Tongue (tissue), 2 donors: ENCODE measurements around the gene FRMPD2. TPM values are rescaled to one million over a fixed set of nuclear protein-coding genes. Genes with fewer than 3 reads are reported as not detected.
A peak's percentile ranks its signal among the peaks of the same experiment; 100 is the strongest.
"Not testable (repeated sequence)": the region's sequence is repeated elsewhere in the genome, so short reads cannot be mapped to it uniquely, and the experiment has no call there.

Experiments
- DNase-seq: peaks from one replicate; pipeline ENCODE4 v3.0.0-alpha.2; 2015
- total RNA-seq: library from RNA; depleted of rRNA; stranded (reverse); fragments of >200 nt; gene quantifications from one replicate; pipeline ENCODE4 v1.2.3, GENCODE V29; 2014

The FRMPD2 gene
- total RNA-seq, 1 donor from 2014 or later, result not detected

DNA sequence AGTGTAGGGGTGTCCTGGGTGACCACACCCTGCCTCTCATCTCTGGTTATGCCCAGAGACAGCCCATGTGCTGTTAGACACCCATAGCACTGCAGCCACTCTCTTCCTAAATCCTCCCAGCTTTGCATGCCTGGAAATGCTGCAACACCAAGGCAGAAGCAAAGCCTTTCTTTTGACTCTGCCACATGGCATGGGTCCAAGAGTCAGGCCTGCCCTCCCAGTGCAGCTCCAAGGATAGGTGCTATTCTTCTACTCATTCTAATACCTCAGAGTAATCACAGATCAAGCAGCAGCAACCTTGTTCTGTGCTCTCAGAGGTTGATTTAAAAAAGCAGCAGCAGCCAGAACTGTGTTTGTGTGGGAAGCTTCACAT, 23.4 kb downstream of the FRMPD2 start:
- peak; percentile 11 for DNase-seq

DNA sequence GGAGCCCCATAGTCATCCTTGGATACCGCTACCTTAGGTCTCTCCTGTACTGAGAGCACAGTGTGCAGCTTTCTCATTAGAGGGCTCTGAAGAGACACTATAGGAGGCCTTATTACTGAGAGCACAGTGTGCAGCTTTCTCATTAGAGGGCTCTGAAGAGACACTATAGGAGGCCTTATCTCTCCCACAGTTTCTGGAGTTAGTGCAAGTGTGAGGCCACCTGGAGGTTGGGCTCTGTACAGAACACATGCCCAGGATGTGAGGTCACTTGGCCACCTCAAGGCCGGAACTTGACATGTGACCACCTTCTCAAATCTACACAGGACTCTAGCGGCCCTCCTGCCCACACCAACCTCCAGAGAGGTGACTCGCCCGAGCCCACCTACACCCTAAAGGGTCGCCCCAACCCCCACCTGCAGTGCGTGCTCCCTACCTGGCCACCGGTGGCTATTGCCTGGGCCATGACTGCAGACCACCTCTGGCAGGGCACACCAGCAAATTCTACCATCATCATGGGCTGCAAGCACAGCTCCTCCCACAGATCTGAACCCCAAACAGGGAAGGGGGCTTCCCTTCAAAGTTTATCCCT, 24.6 kb downstream of the FRMPD2 start:
- DNase-seq, result no peak

DNA sequence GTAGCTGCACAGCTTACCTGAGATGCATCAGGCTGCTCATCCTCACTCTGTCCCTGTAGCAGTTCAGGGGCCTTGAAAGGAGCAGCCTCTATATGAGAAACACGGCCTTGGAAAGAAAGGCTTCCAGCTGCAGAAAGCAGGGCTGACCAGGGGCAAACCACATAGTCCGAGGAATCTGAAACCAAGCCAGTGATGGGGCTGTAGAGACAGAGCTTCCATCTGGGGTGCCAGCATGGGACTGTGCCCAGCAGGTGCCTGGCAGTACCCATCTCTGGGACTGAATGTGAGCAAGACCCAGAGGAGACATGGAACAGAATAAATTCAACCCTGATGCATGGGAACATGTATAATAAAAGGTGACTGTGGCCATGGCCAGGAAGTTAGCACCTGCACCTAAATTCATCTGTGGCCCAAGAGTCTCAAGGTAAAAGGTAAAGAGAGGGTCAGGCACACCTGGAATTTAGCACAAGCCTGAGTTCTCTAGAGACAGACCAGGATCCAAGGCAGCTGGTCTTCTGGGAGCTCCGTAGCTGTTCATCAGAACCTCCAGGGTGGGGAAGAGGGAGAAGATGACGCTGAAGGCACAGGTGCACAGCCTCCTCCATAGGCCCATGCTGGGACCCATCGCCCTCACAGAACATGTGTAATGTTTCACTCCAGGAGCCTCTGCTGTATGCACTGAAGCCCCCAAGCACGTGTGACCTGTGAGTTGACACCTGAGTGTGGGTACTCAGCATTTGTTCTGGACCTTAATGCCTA, 25.3 kb downstream of the FRMPD2 start:
- DNase-seq, result no peak

DNA sequence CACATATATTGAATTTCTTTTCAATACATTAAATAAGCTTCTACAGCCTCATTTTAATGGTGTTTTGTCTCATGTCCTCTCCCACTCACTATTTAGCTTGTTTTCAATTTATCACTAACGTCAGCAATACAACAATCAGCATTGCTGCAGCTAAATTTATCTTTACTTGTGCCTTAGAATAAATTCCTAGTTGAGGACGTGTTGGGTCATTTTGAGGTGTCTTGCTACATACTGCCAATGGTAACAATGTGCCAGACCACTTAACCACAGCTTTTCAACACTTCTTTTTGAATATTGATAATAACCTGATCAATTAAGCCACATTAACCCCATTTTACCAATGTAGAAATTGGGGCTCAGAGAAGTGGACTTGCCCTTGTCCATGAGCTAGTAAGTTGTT, 26.0 kb downstream of the FRMPD2 start:
- no peak for DNase-seq

DNA sequence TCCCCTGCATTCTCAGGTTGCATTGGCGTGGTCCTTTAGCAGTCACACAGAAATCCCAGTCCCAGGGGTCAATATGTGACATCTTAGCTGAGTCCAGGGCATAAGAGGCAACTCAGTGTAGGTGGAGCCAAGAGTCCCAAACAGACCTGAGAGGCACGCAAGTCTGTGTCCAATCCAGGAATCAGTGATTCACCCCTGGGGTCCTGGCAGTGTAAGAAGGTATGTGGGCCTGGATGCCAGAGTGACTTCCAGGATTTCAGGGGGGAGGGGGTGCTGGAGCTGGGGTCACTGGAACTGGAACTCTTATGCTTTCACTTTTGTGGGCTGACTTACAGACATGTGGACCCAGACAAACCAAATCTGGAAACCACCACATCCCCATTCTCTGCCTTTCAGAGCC, 26.8 kb downstream of the FRMPD2 start:
- DNase-seq, result no peak

- DNase-seq, result no peak
Measured at GRCh38 chr10:48246501-48246900, 28.0 kb downstream of the FRMPD2 start.

- no peak for DNase-seq
Measured at GRCh38 chr10:48245977-48246376, 28.5 kb downstream of the FRMPD2 start.

DNA sequence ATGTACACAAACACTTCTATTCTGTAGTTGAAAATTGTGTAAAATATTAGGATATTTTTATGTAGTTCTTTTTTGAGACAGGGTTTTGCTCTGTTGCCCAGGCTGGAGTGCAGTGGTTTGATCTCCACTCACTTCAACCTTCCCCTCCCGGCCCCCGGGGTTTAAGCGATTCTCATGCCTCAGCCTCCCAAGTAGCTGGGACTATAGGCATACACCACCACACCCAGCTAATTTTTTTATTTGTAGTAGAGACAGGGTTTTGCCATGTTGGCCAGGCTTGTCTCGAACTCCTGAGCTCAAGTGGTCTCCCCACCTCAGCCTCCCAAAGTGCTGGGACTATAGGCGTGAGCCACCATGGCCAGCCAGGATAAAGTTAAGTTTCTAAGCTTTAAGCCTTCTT, 30.6 kb downstream of the FRMPD2 start:
- DNase-seq, result not testable (repeated sequence)

DNA sequence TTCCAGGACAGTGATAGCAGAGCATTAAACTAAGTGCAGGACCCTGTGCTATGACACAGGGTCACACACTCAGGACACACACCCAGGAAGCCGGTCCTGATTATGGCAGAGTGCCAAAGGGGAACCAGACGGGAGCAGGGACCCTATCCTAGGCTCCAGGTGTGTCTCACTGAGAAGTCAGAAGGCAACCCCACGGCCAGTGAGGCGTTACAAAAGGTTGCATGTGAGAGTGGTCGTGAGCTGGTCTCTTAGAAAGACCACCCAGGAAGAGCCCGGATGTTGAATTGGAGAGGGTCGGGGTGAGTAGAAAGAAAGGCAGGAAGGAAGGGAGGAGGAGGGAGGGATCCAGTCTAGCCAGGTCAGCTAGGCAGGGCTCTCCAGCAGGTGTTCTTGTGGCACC, 31.0 kb downstream of the FRMPD2 start:
- no peak for DNase-seq

DNA sequence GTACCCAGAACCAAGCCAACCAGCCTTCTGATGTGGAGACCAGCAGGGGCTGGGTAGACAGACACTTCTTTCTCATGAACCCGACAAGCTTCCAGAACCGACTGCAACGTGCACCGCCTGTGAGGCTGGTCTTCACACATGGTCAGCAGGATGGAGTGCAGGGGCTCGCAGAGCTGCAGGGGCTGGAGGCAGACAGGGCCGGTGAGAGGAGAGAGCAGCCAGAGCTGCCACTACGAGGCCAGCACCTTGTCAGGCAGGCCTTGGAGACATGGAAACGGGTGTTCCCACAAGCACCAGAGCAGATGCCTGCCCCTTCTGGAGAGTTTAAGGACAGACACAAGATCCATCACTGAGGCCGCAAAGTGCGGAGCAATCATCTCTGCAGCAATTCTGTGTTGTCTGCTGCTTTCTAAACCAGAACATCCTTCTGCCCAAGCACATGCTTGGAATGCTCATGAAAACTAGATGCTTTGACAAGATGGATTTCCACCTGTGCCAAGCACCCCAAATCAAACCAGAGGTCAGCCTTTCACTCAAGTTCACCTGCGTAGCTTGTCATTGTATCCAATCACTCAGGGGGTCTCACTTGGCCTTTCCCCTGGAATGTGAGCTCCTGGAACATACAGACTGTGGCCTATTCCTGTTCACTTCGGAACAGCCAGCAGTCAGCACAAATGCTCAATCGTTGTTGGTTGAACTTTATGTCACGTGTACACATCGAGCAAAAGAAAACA, 32.2 kb downstream of the FRMPD2 start:
- DNase-seq, result no peak

- no peak for DNase-seq
Measured at GRCh38 chr10:48241332-48241731, 33.2 kb downstream of the FRMPD2 start.

GRCh38 chr10:48240196-48240595, 34.3 kb downstream of the FRMPD2 start:
- DNase-seq, result no peak

- no peak for DNase-seq
Measured at GRCh38 chr10:48239618-48240017, 34.9 kb downstream of the FRMPD2 start.

DNA sequence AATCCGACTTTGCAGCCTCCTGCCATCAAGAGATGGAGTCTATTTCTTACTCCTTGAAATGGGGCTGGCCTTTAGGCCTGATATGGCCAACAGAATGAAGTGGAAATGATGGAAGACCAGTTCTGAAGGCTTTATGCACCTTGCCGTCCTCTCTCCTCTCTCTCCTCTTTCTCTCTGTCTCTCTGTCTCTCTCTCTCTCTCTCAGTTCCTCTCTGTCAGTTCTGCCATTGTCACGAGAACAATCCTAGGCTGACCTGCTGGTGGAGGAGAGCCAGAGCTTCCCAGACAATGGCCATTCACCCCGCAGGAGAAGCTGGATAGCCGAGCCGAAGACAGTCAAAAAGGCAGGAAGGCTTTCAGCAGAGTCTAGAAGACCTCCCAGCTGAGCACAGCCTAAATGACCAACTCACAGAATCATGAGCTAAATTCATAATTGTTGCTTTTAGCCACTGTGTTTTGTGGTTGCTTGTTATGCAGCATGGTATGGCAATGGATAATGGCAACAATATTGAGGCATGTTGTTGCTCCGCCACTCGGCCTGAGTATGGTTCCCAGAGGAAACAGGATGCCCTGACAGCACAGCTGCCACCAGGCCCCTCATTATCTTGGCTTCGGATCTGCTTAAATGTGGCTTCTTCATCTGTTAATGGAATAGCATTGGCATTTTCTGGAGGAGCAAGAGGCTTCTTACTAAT, 35.5 kb downstream of the FRMPD2 start:
- no peak for DNase-seq

- no peak for DNase-seq
Measured at GRCh38 chr10:48237259-48238250, 36.9 kb downstream of the FRMPD2 start.

DNA sequence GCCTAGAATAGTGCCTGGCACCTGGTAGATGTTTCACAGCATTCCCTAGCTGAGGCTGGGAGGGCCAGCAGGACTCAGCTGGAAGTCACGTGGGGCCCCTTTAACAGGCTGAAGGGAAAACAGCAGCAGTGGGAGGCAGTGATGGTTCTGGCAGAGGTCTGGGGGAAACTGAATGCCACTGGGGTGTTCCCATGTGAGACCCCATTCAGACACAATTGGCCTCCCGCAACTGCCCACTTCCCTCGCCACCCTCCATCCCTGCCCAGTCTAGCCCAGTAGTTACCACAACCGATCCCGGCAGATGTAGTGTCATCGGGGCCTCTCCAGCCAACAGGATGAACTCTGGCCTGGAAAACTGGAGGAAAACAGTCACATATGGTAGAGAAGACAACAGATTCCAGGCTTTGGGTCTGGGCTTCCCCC, 38.3 kb downstream of the FRMPD2 start:
- DNase-seq, result no peak

GRCh38 chr10:48235501-48235900, 39.0 kb downstream of the FRMPD2 start:
- DNase-seq, result no peak

DNA sequence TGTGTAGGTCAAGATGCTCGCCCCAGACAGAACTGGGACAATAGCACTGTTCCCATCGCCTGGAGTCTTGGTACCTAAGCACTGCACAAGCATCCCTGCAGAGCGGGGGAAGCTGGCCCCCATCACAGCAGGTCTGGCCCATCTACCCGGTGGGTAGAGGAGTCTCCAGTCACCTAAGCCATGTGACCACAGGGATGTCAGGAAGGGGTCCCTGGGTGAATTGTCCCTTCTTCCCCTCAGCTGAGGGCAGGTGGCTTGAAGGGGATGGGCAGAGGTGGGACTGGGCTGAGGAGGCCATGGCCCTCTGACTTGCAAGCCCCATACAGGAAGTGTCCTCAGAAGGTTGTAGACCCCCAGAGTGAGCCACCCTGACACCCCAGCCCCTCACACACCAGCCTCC, 39.7 kb downstream of the FRMPD2 start:
- no peak for DNase-seq

DNA sequence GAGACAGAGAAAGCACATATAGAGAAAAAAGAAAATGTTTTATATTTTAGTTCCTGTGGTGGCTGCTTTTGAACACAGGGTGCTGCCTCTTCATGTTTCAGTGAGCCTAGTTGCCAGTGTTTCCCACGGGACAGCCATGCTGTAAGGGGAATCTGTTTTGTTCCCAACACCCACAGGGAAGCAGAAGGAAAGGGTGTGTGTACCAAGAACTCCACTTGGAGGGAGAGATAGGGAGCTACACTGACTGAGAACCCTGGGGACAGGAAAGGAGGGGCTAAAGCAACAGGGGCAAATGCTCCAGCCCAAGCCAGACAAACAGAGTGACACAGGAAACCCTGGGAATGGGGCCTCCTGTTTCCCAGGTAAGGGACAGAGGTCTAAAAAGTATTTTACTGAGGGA, 40.2 kb downstream of the FRMPD2 start:
- DNase-seq, result no peak

GRCh38 chr10:48233559-48234005, 40.9 kb downstream of the FRMPD2 start:
- no peak for DNase-seq

DNA sequence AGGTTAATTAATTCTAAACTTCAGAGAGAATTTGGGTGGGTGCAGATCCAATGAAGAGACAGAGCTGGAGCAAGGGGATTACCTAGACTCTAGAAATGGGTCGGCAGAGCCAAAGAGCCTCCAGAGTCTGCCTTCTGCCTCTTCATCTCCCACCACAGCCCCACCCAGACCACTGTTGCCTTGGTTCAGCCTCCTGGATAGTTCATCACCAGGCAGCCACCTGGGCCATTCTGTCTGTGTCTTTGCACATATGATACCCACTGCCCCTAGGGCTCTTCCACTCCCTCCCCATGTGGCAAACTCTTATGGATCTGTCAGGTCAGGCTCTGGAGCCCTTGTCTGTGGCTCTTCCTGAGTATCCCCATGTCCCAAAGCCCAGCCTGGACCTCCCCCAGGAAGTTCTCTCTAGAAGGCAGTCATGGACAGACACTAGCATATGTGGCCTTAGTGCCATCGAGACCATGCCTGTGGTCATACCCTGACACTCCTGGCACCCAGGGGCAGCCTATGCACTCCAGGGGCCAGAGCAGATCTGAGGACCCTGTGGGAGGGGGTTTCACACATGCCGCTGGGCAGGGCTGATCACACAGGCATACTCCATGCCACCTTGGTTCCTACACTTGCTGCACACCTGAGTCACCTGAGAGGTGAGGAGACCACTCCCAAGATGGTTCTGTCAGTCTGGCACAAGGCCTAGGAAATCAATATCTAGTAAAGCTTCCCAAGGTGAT, 41.6 kb downstream of the FRMPD2 start:
- no peak for DNase-seq
